A673 (cell line): Measurements from ENCODE around the gene OR10A2. TPM values are rescaled to one million over a fixed set of nuclear protein-coding genes. Genes with fewer than 3 reads are reported as not detected.

Experiments used
- BruUV-seq: library from RNA; stranded (reverse); fragments of 400-500 nt; replicated peaks from 2 replicates; lab custom pipeline; 2021; lab: Mats Ljungman, UMichigan
- CTCF ChIA-PET: fragments of 300-600 bp; sonication (Branson Sonifier 250); formaldehyde crosslinking; loops from one replicate; lab custom pipeline; 2022; ENCODE audit warnings: antibody characterized with exemption; lab: Charles Lee
- POLR2A ChIA-PET: fragments of 300-600 bp; sonication (Branson Sonifier 250); formaldehyde crosslinking; loops from one replicate; lab custom pipeline; 2022; ENCODE audit warnings: antibody characterized with exemption; ENCODE audit not compliant: low non-redundant PET; lab: Charles Lee
- DNase-seq: peaks from one replicate; pipeline ENCODE4 v3.0.0-alpha.2; 2015; ENCODE audit warnings: low spot score
- H3K27ac ChIP-seq: fragments of 200-600 bp; sonication (generic); 2 replicates; pipeline ENCODE4 v1.5.1; 2016; ENCODE audit warnings: mixed run types, low read depth, mild to moderate bottlenecking, mixed read lengths, antibody characterized with exemption, low read length; ENCODE audit not compliant: poor library complexity, severe bottlenecking
- H3K27me3 ChIP-seq: fragments of 200-600 bp; sonication (generic); replicated peaks from 2 replicates; pipeline ENCODE4 v1.6.1; 2017; ENCODE audit warnings: mixed run types, low read depth, mild to moderate bottlenecking, mixed read lengths, antibody characterized with exemption, low read length; ENCODE audit not compliant: insufficient read depth, poor library complexity
- H3K36me3 ChIP-seq: fragments of 200-600 bp; sonication (generic); 2 replicates; pipeline ENCODE4 v1.6.1; 2016; ENCODE audit warnings: mixed run types, mild to moderate bottlenecking, mixed read lengths, antibody characterized with exemption, low read length; ENCODE audit not compliant: insufficient read depth, poor library complexity, severe bottlenecking
- H3K4me1 ChIP-seq: fragments of 200-600 bp; sonication (generic); 2 replicates; pipeline ENCODE4 v1.6.1; 2017; ENCODE audit warnings: mixed run types, mild to moderate bottlenecking, mixed read lengths, antibody characterized with exemption, low read length; ENCODE audit not compliant: insufficient read depth, poor library complexity, severe bottlenecking
- H3K4me3 ChIP-seq: fragments of 200-600 bp; sonication (generic); 2 replicates; pipeline ENCODE4 v1.5.1; 2016; ENCODE audit warnings: low read depth, mixed run types, mild to moderate bottlenecking, mixed read lengths, low read length; ENCODE audit not compliant: poor library complexity, severe bottlenecking
- H3K9me3 ChIP-seq: fragments of 200-600 bp; sonication (generic); 2 replicates; pipeline ENCODE4 v1.6.1; 2016; ENCODE audit warnings: mixed run types, low read depth, mild to moderate bottlenecking, mixed read lengths, antibody characterized with exemption, low read length; ENCODE audit not compliant: poor library complexity, severe bottlenecking
- EZH2 ChIP-seq: fragments of 200-600 bp; sonication (generic); IDR thresholded peaks from 2 replicates; pipeline ENCODE4 v1.6.1; 2017; ENCODE audit warnings: borderline replicate concordance, low read depth, mild to moderate bottlenecking, mixed read lengths, antibody characterized with exemption, low read length; ENCODE audit not compliant: poor library complexity, severe bottlenecking
- intact Hi-C: fragments of 100-400 bp; cut with micrococcal nuclease; formaldehyde crosslinking; loops from one replicate; pipeline ENCODE4 v1.10.0; 2022; ENCODE audit not compliant: unreplicated experiment
- total RNA-seq: library from RNA; stranded (reverse); gene quantifications from 2 replicates; pipeline ENCODE4 v1.2.3, GENCODE V29; 2021
- TF ChIP-seq, protein P1 (sequence below): fragments of 300-800, 200-600 bp; sonication (generic); conservative IDR thresholded peaks from 2 replicates; pipeline ENCODE4 v1.5.1; 2017; ENCODE audit warnings: low read depth, mild to moderate bottlenecking, antibody characterized with exemption, low read length, moderate library complexity, mixed read lengths

OR10A2 gene
- total RNA-seq, 1 experiment from 2014 or later, result not detected

DNA sequence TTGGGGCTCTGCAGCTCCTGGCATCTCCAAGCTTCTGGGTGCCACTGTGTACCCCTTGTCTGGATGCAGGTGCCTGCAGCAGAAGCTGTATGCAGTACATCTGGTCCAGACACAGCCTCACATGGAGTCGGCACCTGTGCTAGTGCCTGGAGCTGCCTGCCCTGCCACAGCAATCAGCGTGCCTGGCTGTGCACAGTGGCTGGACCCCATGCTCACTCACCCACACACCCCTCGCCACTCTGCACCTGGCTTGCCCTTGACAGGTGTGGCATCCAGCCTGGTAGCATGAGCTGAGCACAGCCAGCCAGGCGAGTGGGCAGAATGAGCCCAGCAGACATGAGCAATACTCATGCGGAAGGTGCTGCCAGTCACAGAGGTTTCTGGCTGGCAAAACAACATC, 43.9 kb upstream of the OR10A2 start:
- Histone ChIP-seq H3K27ac (no peak overlapping the region), H3K9me3 (no peaks in the 10 kb centered on the region), H3K36me3 (no peaks in the 10 kb centered on the region), H3K4me1 (no peaks in the 10 kb centered on the region), H3K4me3 (no peak overlapping the region), H3K27me3 (no peaks in the 10 kb centered on the region)
- no peak for TF ChIP-seq EZH2
- TF ChIP-seq, protein P1, sequence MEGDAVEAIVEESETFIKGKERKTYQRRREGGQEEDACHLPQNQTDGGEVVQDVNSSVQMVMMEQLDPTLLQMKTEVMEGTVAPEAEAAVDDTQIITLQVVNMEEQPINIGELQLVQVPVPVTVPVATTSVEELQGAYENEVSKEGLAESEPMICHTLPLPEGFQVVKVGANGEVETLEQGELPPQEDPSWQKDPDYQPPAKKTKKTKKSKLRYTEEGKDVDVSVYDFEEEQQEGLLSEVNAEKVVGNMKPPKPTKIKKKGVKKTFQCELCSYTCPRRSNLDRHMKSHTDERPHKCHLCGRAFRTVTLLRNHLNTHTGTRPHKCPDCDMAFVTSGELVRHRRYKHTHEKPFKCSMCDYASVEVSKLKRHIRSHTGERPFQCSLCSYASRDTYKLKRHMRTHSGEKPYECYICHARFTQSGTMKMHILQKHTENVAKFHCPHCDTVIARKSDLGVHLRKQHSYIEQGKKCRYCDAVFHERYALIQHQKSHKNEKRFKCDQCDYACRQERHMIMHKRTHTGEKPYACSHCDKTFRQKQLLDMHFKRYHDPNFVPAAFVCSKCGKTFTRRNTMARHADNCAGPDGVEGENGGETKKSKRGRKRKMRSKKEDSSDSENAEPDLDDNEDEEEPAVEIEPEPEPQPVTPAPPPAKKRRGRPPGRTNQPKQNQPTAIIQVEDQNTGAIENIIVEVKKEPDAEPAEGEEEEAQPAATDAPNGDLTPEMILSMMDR, result no peak
- ChIA-PET POLR2A (no interaction called here), CTCF (no interaction called here)
- intact Hi-C loops, result no loop called here
- DNase-seq, result no peak
- BruUV-seq, result no TSS peak

DNA sequence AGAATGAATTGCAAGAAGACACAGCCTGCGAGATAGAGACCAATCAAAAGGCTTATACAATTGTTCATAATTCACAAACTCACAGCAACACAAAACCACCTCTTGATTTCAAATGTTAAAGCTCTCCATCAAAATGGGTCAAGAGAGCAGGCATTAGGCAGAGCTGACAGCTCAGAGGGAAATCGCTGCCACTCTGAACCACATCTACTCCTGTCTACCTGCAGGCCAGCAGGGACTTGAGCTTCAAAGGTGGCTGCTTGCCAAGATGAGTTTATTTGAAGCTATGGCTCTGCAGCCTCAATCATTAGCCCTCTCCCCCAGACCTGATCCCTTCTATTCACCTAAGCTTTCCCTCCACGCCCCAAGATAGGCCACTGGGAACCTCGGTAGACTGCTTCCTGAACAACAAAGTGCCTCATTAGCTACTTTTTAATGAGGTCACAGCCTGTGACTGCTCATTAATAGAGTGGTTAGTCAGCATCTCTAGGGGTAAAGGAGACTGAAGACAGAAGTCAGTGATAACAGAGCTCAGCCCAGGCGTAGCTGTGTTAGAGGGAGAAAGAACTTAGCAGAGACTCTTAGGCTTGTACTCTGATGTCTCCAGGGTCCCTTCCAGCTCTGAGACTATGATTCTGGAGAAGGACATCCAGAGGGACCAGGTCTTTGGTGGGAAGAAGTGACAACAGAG, 38.6 kb upstream of the OR10A2 start:
- H3K4me3 ChIP-seq, result no peak overlapping the region
- no peaks in the 10 kb centered on the region for H3K4me1 ChIP-seq
- TF ChIP-seq, protein P1, result no peak
- TF ChIP-seq EZH2, result no peak
- H3K27ac ChIP-seq, result no peak overlapping the region
- no peaks in the 10 kb centered on the region for H3K36me3 ChIP-seq
- ChIA-PET CTCF (no interaction called here), POLR2A (no interaction called here)
- no peaks in the 10 kb centered on the region for H3K9me3 ChIP-seq
- intact Hi-C loops, result no loop called here
- no peak for DNase-seq
- no TSS peak for BruUV-seq
- no peaks in the 10 kb centered on the region for H3K27me3 ChIP-seq

DNA sequence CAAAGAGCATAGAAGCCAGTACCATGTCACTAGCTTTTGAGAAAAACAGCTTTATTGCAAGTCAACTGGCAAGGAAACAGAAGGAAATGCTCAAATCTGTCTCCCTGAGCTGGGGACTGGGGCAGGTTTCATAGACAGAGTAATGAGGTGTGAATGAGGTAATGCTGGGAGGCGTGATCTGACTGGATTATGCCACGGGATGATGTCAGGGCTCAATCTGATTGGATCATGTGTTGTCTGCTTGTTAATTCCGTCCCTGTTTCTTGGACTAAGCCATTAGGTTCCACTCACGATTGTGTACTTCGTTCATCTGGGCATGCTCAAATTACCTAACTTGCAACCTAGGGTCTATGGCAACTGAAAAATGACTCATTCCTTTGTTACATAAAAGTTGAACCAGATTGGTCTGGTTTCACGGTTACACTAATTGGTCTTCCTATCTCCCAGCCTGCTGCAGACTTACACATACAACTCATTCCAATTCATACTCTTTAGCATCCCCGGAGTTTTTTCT, 37.6 kb upstream of the OR10A2 start:
- Histone ChIP-seq H3K27ac (no peak overlapping the region), H3K36me3 (no peaks in the 10 kb centered on the region), H3K27me3 (no peaks in the 10 kb centered on the region), H3K9me3 (no peaks in the 10 kb centered on the region), H3K4me3 (no peak overlapping the region), H3K4me1 (no peaks in the 10 kb centered on the region)
- BruUV-seq, result no TSS peak
- intact Hi-C loops, result no loop called here
- ChIA-PET CTCF (no interaction called here), POLR2A (no interaction called here)
- TF ChIP-seq, protein P1, result no peak
- TF ChIP-seq EZH2, result no peak
- DNase-seq, result peak; percentile 7
